ENCODE results near the gene VEGFD.

Gene VEGFD, protein sequence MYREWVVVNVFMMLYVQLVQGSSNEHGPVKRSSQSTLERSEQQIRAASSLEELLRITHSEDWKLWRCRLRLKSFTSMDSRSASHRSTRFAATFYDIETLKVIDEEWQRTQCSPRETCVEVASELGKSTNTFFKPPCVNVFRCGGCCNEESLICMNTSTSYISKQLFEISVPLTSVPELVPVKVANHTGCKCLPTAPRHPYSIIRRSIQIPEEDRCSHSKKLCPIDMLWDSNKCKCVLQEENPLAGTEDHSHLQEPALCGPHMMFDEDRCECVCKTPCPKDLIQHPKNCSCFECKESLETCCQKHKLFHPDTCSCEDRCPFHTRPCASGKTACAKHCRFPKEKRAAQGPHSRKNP

DNA sequence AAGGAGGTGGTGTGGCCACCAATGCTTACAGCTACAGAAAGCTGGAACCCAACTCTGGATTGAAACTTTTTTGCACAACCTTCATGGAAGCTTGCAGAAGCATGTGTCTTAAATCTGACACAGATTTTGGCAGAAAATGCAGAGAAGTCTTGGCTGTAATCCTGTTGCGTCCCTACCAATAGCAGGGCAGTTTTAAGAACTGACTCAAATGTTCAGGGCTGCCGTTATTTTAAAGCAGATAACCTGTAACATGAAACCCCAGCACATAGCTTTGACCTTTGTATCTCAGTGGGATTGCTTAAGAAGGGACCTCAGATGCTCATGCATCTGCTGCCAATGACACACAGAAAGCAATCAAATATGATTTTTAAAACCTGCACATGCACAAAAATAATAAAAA lies at the start of gene VEGFD:
TSS of gene VEGFD (minus strand) at position 110 of the 400 bp plus-strand sequence. CDS start 467 bp downstream, outside the sequence.
- DNase-seq (ENCODE audit: low read depth in 2 of 2): no peak

DNA sequence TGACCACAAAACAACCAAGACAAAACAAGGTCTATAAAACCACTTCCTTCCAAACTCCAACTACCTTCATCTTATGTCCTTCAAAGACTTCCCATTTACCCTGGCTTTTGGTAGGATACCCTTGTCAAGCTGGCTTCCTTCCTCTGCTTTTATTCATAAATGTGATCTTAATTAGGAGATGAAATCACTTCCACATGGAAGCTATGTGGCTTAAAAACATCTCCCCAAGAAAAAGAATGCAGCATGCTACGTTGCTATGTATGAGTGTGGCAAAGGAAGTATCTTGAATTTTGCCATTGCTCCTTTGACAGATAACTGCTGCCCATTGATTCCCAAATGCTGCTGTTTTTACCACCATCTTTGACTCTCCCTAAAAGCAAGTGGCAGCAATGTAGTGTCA lies 46.4 kb upstream of the VEGFD start:
- DNase-seq (ENCODE audit: low read depth in 2 of 2): no peak

DNA sequence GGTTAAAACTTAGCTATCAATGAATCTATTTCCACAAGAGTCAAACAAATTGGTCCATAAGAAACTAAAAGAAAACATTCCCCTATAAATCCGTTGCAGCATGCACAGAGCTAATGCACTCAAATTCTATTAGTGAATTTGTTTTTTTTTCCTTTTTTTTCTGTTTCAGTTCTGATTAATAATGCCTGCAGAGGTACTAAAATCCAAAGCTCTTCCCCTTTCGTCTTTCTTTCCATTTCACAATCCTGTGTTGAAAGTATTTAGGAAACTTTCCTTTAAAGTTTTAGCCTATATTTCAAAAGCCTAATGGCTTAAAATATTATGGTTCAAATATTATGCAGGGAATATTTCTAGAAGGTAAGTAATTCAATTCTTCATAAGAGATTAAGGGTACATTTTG lies 45.9 kb upstream of the VEGFD start:
- DNase-seq (ENCODE audit: low read depth in 2 of 2): no peak

DNA sequence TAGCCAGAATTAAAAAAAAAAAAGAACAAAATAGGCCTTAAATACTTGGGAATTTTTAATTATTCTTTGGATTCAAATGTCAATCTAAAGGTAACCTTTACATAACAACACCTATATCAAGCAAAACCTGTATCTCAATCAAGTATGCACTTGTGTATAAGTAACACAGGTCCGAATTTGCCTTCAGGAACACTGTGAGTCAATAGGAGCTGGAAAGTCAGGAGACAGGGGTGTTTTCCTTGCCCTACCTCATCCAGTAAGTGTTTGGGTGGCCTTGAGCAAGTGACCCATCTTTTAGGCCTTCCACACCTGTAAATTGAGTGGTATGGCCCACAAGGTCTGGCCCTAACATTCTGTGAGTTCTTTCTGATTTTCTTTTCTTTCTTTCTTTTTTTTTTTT lies 40.8 kb upstream of the VEGFD start:
- no peak for DNase-seq (ENCODE audit: low read depth in 2 of 2)

DNA sequence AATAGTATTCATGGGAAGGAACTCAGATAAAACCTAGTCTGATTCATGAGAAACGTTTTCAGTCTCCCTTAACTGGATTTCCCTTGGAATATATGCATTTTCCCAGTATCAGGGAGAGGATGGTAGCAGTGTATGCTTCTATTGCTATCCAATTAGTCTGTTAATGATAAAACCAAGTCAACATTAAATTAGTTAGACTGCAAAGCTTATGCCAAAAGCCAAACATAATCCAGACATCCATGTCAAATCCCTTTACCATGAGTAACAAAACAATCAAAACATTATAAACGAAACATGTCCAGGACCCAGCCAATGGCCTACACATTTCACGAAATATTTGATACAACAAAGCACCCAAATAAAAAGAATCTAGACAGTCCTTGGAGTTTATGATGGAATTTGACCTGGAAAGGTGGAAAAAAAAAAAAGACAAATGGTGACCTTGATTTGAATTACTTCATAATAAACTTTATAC lies 34.5 kb upstream of the VEGFD start:
- no peak for DNase-seq (ENCODE audit: low read depth in 2 of 2)

DNA sequence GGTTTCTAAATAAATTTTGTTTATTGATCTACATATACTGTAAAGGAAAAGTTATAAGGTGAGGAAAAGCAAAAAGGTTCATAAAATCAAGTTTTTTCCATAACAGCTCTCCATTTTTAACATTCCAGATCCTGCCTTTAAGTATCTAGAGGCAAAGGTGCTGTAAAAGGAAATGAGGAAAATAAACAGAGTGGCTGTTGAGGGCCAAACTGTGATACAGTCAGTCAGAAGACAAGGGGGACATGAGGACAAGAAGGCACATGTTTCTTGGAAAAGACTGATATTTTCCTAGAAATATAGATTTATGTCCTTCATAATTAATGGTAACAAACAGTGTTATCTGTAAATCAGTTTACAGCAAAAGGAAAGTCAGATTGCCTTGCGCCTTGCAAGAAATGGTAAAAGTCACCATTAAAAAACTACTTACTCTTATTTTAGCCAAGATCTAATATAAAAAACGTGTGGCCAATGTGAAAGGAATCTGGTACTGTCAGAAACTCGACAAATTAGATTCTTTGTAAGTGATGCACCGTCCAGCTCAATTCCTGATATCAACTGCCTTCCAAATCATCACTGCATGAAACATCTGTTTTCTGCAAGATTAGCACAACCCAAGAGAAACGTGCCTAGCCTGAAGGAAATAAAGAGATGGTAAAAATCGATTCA lies 34.0 kb upstream of the VEGFD start:
- no peak for DNase-seq (ENCODE audit: low read depth in 2 of 2)

DNA sequence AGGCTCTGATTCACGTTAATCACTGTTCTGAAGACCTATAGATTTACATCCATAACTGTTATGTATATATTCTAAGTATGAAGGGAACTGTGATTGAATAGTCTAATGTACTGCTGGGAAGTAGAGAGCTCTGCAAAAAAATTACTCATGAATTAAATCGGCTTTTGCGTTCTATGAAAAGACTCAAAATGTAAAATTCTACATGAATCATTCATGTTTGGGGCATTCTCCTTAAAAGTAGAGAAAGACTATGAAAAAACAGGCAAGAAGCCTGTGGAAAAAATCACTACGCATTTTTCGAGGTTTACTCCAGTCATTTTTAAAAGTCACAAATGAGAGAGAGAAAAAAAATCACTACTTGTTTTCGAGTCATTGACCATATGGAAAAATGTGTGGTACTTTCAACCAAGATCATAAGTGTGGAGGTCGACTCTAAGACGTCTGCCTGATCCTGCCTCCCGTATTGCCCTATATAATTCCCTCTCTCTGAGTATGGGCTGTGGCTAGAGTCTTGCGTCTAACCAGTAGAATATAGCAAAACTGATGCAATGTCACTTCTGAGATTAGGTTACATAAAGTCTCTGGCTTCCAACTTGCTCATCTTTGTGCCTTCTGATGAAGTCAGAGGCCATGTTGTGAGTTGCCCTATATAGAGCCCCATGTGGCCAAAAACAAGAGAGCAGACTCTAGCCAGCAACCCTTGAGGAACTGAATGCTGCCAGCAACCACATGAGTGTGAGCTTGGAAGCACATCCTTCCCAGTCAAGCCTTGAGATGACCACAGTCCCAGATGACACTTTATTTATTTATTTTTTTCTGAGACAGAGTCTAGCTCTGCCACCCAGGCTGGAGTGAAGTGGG lies 32.1 kb upstream of the VEGFD start:
- no peak for DNase-seq (ENCODE audit: low read depth in 2 of 2)

DNA sequence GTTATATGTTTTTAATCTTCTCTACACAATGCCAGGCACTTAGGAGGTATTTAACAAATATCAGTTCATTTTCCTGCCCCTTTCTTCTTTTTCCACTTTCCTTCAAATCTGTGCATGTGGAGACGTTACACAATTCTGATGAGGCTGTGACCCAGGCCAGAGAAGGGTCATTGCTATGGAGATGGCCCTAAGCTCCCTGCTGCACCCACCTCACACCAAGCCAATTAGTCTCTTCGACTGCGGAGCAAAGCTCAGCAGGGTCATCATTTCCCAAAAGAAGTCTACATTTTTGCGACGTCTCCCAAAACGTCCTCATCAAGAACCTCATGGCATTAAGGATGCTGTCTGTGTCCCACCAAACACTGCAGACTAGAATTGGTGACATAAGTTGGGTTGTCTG lies 28.9 kb upstream of the VEGFD start:
- DNase-seq (ENCODE audit: low read depth in 2 of 2): no peak

DNA sequence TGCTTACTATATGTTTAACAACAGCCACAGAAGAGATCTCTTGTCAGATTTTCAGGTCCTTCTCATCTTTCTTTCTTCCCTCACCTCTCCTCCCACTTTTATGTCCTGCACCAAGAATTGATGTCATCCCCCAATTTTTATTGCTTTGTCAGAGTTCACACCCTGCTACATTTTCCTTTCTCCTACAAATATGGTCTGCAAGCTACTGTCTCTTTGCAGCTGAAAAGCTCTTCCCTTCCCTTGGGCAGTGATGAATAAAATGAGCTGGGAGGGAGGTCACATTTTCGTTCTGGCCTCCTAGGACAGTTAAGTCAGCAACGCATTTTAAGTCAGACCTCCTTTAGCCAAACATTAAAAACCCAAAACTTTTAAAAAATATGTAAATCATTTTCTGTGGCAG lies 26.7 kb upstream of the VEGFD start:
- no peak for DNase-seq (ENCODE audit: low read depth in 2 of 2)

DNA sequence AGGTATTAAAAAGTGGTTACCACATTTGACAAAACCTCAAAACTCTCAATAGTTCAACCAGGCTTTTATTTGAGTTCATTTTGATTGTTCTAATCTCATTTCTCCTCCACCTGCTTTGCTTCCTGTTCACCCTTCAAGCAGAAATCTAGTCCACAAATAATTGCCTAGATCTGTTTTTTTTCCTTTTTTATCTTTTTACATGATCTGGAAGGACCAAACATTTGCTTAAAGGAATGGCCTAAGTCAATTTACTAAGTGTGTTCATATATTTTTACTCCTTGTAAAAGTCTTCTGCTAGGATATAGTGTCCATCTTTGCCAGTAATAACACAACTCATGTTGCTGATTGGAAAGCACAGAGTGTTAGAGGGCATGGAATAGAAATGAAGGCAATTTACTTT lies 26.2 kb upstream of the VEGFD start:
- DNase-seq (ENCODE audit: low read depth in 2 of 2): no peak

DNA sequence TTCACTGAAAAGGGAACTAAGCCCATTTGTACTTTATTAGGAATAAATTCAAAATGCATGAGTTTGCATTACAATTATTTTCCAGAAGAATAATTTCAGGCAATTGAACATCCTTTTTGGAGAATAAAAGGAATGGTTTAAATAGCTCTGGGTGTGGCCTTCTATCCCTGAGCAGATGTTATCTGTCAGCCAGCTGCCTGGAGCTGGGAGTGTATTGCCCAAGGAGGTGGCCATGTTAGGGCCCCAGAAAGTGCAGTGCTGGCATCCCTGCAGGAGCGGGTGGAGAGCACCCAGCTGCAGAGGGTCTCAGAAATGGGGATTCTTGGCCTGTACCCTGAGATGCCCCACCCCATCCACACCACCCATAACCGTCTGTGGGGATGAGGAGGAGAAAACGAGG lies 21.6 kb upstream of the VEGFD start:
- DNase-seq (ENCODE audit: low read depth in 2 of 2): no peak

DNA sequence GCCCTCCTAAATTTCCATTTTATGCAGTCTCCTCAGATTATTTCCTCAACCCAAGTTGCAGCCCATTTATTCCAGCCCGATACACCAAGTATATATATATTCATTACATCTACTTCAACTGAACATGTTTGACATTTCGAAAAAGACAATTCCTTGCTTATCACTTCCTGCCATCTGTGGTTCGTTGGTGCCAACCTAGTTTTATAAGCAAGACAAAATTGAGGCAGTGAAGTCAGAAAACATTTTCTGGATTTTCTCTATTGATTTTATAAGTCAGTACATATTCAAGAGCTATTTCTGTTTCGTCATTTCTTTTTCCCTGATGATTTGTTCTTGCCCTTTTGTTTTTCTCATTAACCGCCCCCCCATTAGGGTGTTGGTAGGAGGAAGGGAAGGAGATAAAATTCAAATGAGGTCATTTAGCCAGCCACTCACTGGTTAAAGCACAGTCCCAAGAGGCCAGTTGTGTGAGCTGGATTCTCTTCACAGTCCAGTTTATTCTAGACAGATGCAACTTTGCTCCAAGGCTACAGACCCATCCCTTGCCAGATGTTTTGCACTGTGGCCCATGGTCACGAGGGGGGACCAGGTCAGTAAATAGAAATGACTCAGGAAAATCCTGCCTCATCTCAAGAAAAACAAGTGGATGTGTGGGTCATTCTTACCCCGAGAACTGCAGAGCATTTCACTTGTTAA lies 20.3 kb upstream of the VEGFD start:
- no peak for DNase-seq (ENCODE audit: low read depth in 2 of 2)

DNA sequence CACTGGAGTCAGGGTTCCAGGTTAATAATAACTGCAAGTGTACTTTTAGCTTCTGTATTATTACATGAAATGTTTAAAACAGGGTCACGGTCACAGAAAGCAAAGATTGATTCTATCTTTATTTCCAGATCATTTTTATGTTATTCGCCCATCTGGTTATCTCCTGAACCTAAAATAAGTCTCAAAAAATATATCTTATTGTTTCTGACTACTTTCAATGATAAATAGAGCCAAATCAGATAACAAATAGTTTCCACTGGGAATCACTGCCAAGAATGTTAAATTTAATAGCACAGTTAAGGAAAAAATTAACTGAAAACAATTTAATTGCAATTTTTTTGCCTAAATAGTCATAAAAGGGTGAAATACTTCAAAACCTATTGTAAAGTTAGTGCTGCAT lies 17.2 kb upstream of the VEGFD start:
- no peak for DNase-seq (ENCODE audit: low read depth in 2 of 2)

DNA sequence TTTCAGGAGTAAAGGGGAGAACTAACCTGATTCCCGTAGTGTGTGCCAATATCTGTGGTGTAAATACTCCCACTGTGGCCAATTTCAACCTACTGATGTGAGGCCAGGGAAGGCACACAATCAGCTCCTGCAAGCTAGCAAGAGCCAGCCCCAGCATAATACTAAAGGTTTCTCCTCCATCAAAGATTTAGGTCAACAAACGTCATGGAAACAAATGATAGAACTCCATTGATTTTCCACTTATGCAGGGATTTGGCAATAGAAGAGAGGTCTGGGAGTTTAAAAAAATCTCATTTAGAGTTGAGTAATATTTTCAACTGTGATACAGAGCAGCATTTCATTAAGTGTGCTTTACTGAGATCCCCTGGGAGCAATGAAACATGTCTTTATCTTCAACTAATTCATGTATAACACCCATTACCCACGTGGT lies 15.8 kb upstream of the VEGFD start:
- no peak for DNase-seq (ENCODE audit: low read depth in 2 of 2)

DNA sequence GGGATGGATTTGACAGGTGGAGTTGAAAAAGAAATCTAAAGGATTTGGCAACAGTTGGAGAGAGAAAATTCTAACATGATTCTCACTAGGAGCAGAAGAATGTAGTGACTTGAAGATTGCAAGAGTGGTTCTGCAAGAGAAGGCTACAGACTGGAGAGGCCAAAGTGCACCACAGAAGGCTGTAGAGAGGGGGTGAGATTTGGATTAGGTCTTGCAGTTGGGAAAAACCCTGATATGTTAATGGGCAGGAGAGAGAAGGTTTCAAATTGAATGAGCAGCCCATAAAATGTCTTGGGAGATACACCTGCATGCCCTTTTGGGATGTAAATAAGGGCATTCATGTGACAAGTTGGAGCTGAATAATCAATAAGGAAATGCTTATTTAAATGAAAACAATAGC lies 14.7 kb upstream of the VEGFD start:
- no peak for DNase-seq (ENCODE audit: low read depth in 2 of 2)

DNA sequence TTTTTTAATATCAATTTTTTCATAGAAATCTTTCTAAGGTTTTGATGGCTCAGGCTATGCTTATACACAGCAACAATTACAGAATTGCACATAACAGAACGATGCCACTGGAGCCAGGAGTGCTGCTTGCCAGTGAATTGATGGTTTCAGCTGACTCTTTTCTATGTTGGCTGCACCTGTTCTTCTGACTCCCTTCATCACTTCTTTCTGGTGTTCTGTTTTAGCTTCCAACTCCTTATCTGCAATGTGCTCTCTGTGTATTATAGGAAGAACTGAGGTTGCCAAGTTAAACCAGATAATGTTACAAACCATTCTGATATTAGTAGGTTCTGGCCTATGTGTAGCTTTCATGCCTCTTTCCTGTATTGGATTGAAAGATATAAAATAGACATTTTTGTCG lies 11.6 kb upstream of the VEGFD start:
- no peak for DNase-seq (ENCODE audit: low read depth in 2 of 2)

DNA sequence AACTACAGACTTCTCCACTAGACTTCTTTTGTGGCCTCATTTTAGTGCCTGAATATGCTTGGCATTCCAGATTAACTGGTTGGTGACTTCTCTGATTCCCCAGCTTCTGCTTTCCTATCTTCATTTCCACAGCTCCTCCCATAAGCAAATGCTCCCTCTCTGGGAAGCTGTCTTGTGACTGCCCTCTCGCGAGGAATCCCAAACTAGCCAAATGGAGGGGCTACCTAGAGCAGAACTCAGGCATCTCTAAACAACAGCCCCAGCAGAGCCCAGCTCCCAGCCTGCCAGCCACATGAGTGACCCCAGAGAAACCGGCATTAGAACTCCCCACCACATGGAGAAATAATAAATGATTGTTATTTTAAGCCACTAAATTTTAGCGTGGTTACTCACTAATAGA lies 7.6 kb upstream of the VEGFD start:
- DNase-seq (ENCODE audit: low read depth in 2 of 2): no peak

DNA sequence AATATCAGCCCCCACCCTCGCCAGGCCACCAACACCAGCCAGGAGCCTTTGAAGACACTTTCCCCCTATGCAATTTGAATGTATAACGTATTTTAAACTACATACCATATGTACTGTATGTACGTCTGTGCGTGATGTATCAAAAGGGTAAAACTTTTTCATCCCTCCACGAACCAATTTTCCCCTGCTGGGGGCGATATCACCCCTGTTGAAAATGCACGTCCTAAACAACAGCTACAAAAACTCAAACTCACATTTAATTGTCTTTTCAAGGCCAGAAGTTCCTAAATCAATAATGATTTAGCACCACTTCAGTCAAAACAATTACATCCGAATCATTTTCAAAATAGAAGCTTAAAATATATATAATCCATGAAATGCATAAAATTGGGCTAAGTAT lies 1.4 kb downstream of the VEGFD start:
- no peak for DNase-seq (ENCODE audit: low read depth in 2 of 2)

DNA sequence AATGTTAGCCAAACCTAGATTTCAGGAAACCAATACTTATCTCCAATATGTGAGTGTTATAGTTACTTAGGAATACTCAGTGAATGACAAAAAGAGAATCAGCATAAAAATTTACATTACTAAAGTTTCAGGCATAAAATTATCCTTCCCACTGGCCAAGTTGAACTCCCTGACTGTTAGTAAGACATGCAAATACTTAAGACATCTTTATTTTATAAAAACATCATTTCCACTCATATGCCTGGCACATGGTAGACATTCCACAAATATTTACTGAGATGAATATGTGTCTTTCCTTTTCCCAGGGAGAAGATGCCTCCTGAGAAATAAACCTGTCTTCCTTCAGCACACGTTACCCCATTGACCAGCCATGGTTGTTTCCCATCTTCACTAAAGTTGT lies 7.3 kb downstream of the VEGFD start:
- no peak for DNase-seq (ENCODE audit: low read depth in 2 of 2)

DNA sequence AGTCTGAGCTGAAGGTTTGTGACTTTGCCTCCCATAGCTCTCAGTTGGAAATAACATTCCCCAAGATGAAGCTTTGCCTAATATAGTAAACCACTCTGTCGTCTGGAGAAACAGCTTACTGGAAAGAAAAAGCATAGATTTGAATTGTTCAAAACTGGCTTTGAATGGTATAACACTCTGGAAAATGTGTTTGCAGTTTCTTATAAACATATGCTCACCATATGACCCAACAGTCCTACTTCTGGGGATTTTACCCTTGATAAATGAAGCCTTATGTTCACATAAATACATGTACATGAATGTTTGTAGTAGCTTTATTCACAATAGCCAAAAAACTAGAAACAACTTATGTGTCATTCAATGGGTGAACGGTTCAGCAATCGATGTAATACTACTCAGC lies 10.2 kb downstream of the VEGFD start:
- no peak for DNase-seq (ENCODE audit: low read depth in 2 of 2)

DNA sequence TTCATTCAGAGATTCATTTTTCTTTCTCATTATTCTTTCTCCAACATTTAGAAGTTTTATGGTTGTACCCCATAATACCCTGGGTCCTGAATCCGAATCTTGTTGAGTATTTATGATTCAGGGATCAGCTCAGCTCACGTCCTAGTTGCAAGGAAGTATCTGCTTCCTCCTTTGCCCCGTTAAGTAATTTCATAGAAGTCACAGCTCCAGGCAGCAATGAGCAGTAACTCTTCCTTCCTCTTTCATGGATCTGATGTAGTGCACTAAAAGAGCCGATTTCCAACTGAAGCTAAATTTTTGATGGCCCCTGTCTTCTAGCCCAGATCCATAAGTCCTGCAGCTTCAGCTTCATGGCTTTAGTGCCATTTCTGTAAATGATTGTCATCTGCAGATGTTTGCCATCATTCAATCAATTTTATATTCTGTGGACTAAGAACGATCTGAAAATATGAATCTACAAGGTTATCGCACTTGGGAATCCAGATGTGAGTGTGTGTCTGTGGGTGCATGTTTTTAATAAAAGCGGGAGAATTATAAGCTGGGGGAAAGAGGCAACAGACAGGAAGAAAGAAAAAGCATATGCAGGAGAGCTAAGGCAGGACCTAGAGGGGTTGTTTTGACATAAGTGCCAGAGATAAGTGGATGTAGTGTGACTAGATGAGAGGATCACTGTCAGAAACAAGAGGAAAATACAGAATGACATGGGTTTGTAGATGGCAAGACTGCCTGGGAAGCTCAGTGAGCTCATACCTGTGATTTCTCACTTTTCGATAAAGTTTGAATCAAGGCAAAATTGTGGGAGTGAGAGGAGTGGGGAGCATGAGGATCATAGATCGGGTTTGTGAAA lies 17.5 kb downstream of the VEGFD start:
- no peak for DNase-seq (ENCODE audit: low read depth in 2 of 2)
